Hippocampal formation (tissue), 2 donors: Measurements from ENCODE around the gene PHYKPL.
A peak's percentile ranks its signal among the peaks of the same experiment; 100 is the strongest.

ENCODE experiments used
- DNase-seq, 2 donors: peaks; one replicate each; lab custom pipeline; 2025; lab: John Stamatoyannopoulos, UW

PHYKPL gene

GRCh38 chr5:178232124-178232919 is at the start of gene PHYKPL:
PHYKPL (minus strand) TSS chr5:178232802; CDS start chr5:178232550, 252 bp downstream.
- DNase-seq: peak in 1 of 2 donors; percentile 57

GRCh38 chr5:178282391-178282790 is 49.8 kb upstream of the PHYKPL start:
- no peak for DNase-seq

GRCh38 chr5:178281331-178281730 is 48.7 kb upstream of the PHYKPL start:
- no peak for DNase-seq

- no peak for DNase-seq
Measured at GRCh38 chr5:178280631-178281030, 48.0 kb upstream of the PHYKPL start.

- DNase-seq: peak; percentile 78 to 87
Measured at GRCh38 chr5:178279723-178280438, 47.3 kb upstream of the PHYKPL start.

- DNase-seq: no peak
Measured at GRCh38 chr5:178279026-178279722, 46.6 kb upstream of the PHYKPL start.

GRCh38 chr5:178278358-178279023 is 45.9 kb upstream of the PHYKPL start:
- no peak for DNase-seq

- DNase-seq: no peak
Measured at GRCh38 chr5:178277866-178278265, 45.3 kb upstream of the PHYKPL start.

- DNase-seq: no peak
Measured at GRCh38 chr5:178277346-178277745, 44.7 kb upstream of the PHYKPL start.

- no peak for DNase-seq
Measured at GRCh38 chr5:178274781-178275537, 42.4 kb upstream of the PHYKPL start.

GRCh38 chr5:178273665-178274541 is 41.3 kb upstream of the PHYKPL start:
- DNase-seq: no peak

- no peak for DNase-seq
Measured at GRCh38 chr5:178273041-178273440, 40.4 kb upstream of the PHYKPL start.

GRCh38 chr5:178272591-178272990 is 40.0 kb upstream of the PHYKPL start:
- no peak for DNase-seq

GRCh38 chr5:178271726-178272479 is 39.3 kb upstream of the PHYKPL start:
- no peak for DNase-seq

- DNase-seq: no peak
Measured at GRCh38 chr5:178271231-178271630, 38.6 kb upstream of the PHYKPL start.

GRCh38 chr5:178269499-178269898 is 36.9 kb upstream of the PHYKPL start:
- no peak for DNase-seq

GRCh38 chr5:178267876-178268275 is 35.3 kb upstream of the PHYKPL start:
- no peak for DNase-seq

- no peak for DNase-seq
Measured at GRCh38 chr5:178267245-178267644, 34.6 kb upstream of the PHYKPL start.

GRCh38 chr5:178266581-178266980 is 34.0 kb upstream of the PHYKPL start:
- no peak for DNase-seq

GRCh38 chr5:178265746-178266145 is 33.1 kb upstream of the PHYKPL start:
- DNase-seq: no peak
